HK-2 (cell line): ENCODE results near the gene SPP1.

Source experiments
- DNase-seq: peaks from one replicate; pipeline ENCODE4 v3.0.0-alpha.2; 2018; ENCODE audit not compliant: unreplicated experiment

The SPP1 gene

DNA sequence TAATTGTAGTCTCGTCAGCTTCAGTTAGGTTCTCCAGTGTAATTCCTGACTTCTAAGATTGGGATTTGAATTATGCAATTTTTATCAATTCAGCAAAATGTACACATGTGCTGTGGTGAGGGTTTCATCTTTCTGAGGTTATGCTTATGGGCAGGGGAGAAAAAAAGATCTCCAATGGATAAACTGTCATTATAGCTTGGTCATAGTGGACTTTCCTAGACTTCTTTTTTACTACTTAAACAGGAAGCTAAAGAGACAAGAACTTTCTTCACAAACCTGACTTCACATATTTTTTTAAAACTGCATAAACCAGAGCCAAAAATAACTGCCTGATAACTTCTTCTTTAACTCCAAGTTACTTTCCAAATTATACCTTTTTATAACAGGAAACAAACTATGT lies 21.7 kb upstream of the SPP1 start:
- DNase-seq, result no peak

- no peak for DNase-seq
These were observed 19.0 kb upstream of the SPP1 start for GRCh38 chr4:87956501-87956900.

DNA sequence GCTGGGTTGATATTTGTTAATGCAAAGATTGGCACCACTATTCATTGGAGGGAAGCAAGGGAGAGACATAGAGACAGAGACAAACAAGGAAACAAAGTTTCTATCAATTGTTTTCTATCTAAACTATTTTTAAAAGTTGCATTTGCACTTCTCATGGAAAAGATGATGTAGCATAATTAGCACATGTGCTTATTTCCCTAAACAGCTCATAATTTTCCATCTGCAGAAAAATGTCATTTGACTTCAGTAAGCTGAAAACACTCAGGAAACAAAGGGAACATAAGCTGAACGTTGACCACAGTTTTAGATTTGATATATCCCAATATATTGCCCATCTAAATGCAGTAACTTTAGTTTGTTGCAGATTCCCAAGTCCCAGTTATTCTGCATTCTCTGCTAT lies 18.5 kb upstream of the SPP1 start:
- no peak for DNase-seq

- DNase-seq, result peak; percentile 27
These were observed 13.5 kb upstream of the SPP1 start for GRCh38 chr4:87961993-87962392.

DNA sequence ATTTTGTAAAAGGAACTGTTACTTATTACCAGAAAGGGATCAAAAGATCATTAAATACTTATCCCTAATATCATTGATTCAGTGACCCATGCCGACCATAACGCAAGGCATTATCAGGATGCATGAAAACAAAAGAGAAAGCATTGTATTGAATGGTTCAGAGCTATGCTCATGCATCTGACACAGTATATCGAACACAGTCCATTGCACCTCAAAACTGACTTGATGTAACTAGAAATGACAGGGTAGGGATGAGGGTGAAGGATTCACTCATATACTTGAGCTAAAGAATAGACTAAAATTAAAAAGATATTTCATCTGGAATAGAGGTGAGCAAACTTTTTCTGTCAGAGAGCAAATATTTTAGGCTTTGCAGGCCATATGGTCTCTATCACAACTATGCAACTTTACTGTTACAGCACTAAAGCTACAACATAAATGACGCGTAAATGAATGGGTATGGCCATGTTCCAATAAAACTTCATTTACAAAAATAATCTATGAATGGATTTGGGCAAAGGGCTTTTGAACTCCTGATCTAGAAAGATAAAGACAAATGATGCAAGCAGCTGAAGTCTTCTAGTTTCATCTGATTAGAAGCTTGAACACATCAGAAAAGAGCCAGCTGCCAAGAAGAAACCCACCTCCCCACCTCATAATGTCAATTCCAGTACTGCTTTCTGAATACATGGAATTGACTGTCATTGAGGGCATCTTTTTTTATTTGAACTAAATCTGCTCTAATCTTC lies 12.9 kb upstream of the SPP1 start:
- DNase-seq, result no peak

GRCh38 chr4:87965501-87965975 lies 10.0 kb upstream of the SPP1 start:
- no peak for DNase-seq

DNA sequence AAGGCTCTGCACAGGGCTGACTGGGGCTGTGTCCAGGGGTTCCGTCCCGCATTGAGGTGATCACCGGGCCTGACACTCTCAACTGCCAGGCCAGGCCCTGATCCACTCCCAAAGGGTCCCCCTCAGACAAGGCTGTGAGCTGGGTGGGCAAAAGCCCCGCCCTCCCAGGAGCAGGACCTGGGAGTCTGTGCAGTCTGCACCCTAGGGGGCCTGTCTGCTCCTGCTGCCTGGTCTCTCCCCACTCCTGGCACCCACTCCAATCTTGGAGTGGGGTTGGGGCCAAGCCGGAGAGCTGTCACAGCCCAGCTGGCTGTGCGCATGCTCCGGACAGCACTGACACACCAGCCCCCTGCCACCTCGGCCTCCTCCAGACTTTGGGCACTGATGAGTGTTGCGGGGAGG lies 9.4 kb upstream of the SPP1 start:
- DNase-seq, result no peak

DNA sequence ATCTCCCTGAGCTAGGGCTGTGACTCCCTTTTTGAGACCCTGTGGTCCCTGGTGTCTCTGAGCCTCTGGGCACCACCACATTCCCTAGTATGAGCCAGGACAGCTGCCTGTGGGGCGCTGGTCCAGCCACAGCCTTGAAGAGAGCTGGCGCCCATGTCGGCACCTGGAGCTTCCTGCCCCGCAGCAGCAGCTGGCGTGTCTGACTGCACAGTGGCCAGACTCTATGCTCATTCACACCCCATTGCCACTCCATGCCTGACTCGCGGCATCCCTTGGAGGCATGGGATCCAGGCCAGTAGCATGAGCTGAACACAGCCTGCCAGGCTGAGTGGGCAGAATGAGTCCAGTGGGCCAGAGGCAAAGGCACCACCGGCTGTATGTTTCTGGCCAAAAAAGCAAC lies 8.3 kb upstream of the SPP1 start:
- DNase-seq, result no peak

- DNase-seq, result no peak
These were observed 5.4 kb upstream of the SPP1 start for GRCh38 chr4:87970121-87970520.

GRCh38 chr4:87971866-87972265 lies 3.6 kb upstream of the SPP1 start:
- DNase-seq, result no peak

DNA sequence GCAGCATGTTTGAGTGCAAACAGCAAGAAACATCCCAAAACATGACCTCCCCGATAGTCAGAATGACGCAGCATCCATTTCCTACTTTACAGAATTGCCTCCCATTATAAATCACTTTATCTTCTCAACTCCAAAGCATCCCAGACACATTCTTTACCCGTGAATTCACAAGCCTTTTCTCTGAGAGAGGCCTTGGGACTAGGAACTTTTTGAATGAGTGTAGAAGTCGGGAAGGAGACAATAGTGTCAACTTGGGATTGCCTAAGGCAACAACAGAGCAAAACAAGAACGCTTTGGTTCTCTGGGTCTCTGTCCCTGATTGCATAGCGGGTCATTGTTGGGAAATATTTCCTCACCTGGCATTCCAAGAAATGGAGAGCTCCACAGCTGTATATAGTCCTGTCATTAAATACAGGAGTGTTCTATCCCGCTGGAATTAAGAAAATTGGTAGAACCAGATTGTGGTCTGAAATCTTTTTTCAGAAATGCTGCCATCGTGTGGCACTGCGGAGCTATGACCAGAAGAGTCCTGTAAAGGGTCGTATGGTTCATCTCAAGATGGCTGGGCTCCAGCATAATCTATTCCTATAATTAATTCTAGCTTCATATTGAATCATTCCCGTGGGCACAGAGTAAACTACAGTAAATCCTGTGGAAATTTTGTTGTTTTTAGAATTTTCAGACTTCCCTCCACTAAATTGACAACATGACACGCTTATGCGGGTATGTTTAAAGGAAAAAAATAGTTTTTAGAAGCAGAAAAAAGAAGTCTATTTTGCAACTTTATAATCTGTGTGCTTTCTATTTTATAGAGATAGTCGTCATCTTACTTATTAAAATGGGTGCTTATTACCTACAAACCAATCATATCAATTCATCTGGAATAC lies 2.0 kb upstream of the SPP1 start:
- peak; percentile 51 for DNase-seq

GRCh38 chr4:87974856-87975462 lies 555 bp upstream of the SPP1 start:
- peak; percentile 75 for DNase-seq

DNA sequence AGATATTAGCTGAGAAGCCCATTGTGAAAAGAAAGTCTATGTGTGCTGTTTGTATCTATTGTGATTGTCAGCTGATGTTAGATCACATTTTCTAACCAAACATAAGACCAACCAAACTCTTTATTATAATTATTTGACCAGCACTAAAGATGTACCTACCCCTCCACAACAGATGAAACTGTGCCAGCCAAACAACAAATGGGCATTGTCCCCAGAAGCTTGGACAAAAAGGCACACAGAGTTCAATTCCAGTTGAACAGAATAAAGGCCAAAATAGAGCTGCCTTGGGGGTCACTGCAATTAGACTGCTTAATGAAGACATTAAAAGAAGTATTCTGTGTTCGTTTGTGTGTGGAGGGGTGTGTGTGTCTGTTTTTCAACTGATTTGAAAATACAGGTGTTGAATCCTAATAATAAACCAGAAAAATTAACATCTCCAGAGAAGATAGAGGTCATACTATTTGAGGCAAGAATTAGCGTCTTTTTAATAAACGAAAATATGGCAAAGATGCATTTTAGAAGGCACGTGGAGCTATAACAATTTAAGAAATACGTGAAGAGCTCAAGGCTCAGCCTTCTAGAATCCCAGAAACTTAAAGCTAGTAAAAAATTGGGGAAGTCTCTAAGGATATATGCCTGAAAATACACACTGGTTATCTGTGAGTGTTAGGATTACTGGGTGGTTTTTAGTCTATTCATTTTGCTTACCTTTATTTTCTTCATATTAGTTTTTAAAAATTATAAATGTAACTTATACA lies 2.2 kb downstream of the SPP1 start:
- no peak for DNase-seq

DNA sequence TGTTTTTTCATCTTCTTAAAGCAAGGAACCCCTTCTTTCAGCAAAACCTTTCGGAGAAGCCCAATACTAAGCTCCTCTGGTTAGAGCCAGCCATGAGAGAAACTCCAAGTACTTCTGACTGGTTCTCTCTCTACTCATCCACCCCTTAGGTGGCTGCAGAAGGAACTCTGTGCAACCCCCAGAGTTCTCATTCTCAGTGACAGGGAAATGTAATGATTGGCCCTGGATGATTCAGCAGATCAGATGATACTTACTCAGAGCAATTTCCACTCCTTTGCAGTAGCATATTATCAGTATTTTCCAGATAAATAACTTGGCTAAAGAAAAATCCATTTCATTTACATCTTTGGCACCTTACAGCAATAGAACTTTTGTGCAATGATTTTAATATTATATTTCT lies 3.2 kb downstream of the SPP1 start:
- peak; percentile 59 for DNase-seq

GRCh38 chr4:87979810-87980209 lies 4.3 kb downstream of the SPP1 start:
- no peak for DNase-seq

DNA sequence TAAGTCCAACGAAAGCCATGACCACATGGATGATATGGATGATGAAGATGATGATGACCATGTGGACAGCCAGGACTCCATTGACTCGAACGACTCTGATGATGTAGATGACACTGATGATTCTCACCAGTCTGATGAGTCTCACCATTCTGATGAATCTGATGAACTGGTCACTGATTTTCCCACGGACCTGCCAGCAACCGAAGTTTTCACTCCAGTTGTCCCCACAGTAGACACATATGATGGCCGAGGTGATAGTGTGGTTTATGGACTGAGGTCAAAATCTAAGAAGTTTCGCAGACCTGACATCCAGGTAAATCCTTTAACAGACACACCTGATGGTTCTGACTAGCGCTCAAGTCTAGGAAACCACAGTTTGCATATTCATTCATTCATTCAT lies 6.0 kb downstream of the SPP1 start:
- no peak for DNase-seq

- DNase-seq, result no peak
These were observed 6.5 kb downstream of the SPP1 start for GRCh38 chr4:87982036-87982435.

- peak; percentile 58 for DNase-seq
These were observed 7.0 kb downstream of the SPP1 start for GRCh38 chr4:87982446-87983010.

DNA sequence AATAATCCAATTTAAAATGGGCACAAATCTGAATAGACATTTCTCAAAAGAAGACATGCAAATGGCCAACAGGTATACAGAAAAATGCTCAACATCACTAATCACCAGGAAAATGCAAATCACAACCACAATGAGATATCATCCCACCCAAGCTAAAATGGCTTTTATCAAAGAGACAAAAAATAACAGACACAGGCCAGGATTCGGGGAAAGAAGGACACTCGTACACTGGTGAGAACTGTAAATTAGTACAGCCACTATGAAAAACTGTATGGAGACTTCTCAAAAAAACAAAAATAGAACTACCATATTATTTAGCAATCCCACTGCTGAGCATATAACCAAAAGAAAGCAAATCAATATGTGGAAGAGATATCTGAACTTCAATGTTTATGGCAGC lies 8.5 kb downstream of the SPP1 start:
- no peak for DNase-seq

GRCh38 chr4:87985097-87985886 lies 9.8 kb downstream of the SPP1 start:
- peak; percentile 79 for DNase-seq

GRCh38 chr4:87985887-87986200 lies 10.3 kb downstream of the SPP1 start:
- no peak for DNase-seq
